IPS DF 19.7 (cell line): ENCODE measurements around the gene ACBD3.

ENCODE experiments used
- DNase-seq: peaks from one replicate; pipeline ENCODE4 v3.0.0-alpha.2; 2013; ENCODE audit warnings: low read depth, low spot score

The ACBD3 gene

GRCh38 chr1:226111883-226112261 lies 74.7 kb downstream of the ACBD3 start:
- DNase-seq, result no peak

GRCh38 chr1:226111098-226111882 lies 75.3 kb downstream of the ACBD3 start:
- DNase-seq, result no peak

GRCh38 chr1:226110249-226111097 lies 76.1 kb downstream of the ACBD3 start:
- no peak for DNase-seq

- DNase-seq, result no peak
These were observed 76.7 kb downstream of the ACBD3 start for GRCh38 chr1:226109829-226110248.

- DNase-seq, result no peak
These were observed 77.4 kb downstream of the ACBD3 start for GRCh38 chr1:226108935-226109828.

GRCh38 chr1:226107471-226108460 lies 78.8 kb downstream of the ACBD3 start:
- DNase-seq, result no peak

- DNase-seq, result no peak
These were observed 81.8 kb downstream of the ACBD3 start for GRCh38 chr1:226104671-226105121.

- DNase-seq, result no peak
These were observed 85.8 kb downstream of the ACBD3 start for GRCh38 chr1:226100436-226101391.

GRCh38 chr1:226098870-226099835 lies 87.4 kb downstream of the ACBD3 start:
- DNase-seq, result no peak

- no peak for DNase-seq
These were observed 88.5 kb downstream of the ACBD3 start for GRCh38 chr1:226097866-226098625.

GRCh38 chr1:226095286-226095685 lies 91.3 kb downstream of the ACBD3 start:
- no peak for DNase-seq
